SK-N-SH (cell line): ENCODE measurements around the gene AMMECR1. TPM values are rescaled to one million over a fixed set of nuclear protein-coding genes. Genes with fewer than 3 reads are reported as not detected.

Experiments used
- CTCF ChIA-PET: fragments of 300-600, 350-600 bp; formaldehyde crosslinking; extraction: SDS; loops from one replicate; lab custom pipeline; 2021; lab: Yijun Ruan, JAX
- POLR2A ChIA-PET: fragments of 350-600 bp; sonication (Branson Sonifier 250); formaldehyde crosslinking; extraction: SDS; loops from one replicate; lab custom pipeline; 2020; ENCODE audit warnings: antibody characterized with exemption, inconsistent platforms; lab: Yijun Ruan, JAX
- DNase-seq: peaks from one replicate; pipeline ENCODE4 v3.0.0; 2012
- H2AFZ ChIP-seq: fragments of 200-600 bp; sonication (generic); 2 replicates; pipeline ENCODE4 v1.8.1; 2016; ENCODE audit warnings: antibody characterized with exemption, mild to moderate bottlenecking, low read depth
- H3F3A ChIP-seq: fragments of 200-600 bp; sonication (generic); replicated peaks from 2 replicates; pipeline ENCODE3; 2016; ENCODE audit warnings: antibody characterized with exemption, mild to moderate bottlenecking; ENCODE audit not compliant: insufficient read depth
- H3K27ac ChIP-seq, 2 experiments: fragments of 200-500 bp in 1 of 2; fragments of 200-600 bp in 1 of 2; sonication (Bioruptor generic) in 1 of 2; sonication (generic), shearing (Covaris generic) in 1 of 2; 2 replicates each; pipeline versions ENCODE4 v1.5.1 to v1.6.1; 2014 to 2016; ENCODE audit warnings: low read depth in 2 of 2, inconsistent platforms in 1 of 2, low read length in 1 of 2, mild to moderate bottlenecking in 1 of 2, mixed read lengths in 1 of 2
- H3K27me3 ChIP-seq: fragments of 200-600 bp; sonication (generic), shearing (Covaris generic); 2 replicates; pipeline ENCODE4 v1.6.1; 2016; ENCODE audit warnings: mixed run types; ENCODE audit not compliant: insufficient read depth
- H3K36me3 ChIP-seq, 2 experiments: fragments of 200-500 bp in 1 of 2; fragments of 200-600 bp in 1 of 2; sonication (Bioruptor generic) in 1 of 2; sonication (generic) in 1 of 2; replicated peaks in 1 of 2; 2 replicates each; pipeline versions ENCODE3 to v1.5.1; 2014 to 2016; ENCODE audit warnings: low read length in 1 of 2, mild to moderate bottlenecking in 1 of 2; ENCODE audit not compliant: insufficient read depth in 2 of 2, control insufficient read depth in 1 of 2
- H3K4me1 ChIP-seq, 2 experiments: fragments of 200-500 bp in 1 of 2; fragments of 200-600 bp in 1 of 2; sonication (Bioruptor generic) in 1 of 2; sonication (generic), shearing (Covaris generic) in 1 of 2; 2 replicates each; pipeline versions ENCODE4 v1.5.1 to v1.6.1; 2014 to 2016; ENCODE audit warnings: low read depth in 1 of 2, low read length in 1 of 2, mixed run types in 1 of 2; ENCODE audit not compliant: insufficient read depth in 2 of 2, control insufficient read depth in 1 of 2
- H3K4me2 ChIP-seq: fragments of 200-600 bp; sonication (generic), shearing (Covaris generic); 2 replicates; pipeline ENCODE4 v1.6.1; 2017; ENCODE audit warnings: mixed run types
- H3K4me3 ChIP-seq, 2 experiments: fragments of 200-500 bp in 1 of 2; fragments of 200-600 bp in 1 of 2; sonication (Bioruptor generic) in 1 of 2; sonication (generic), shearing (Covaris generic) in 1 of 2; 2 replicates each; pipeline versions ENCODE4 v1.5.1 to v1.8.1; 2014 to 2016; ENCODE audit warnings: low read depth in 2 of 2, inconsistent platforms in 1 of 2, low read length in 1 of 2, mild to moderate bottlenecking in 1 of 2, mixed read lengths in 1 of 2, moderate library complexity in 1 of 2
- H3K79me2 ChIP-seq: fragments of 200-600 bp; sonication (generic); 2 replicates; pipeline ENCODE4 v1.8.1; 2017; ENCODE audit warnings: mild to moderate bottlenecking; ENCODE audit not compliant: insufficient read depth
- H3K9ac ChIP-seq: fragments of 200-600 bp; sonication (generic); 2 replicates; pipeline ENCODE4 v1.6.1; 2017; ENCODE audit warnings: mixed run types
- H3K9me2 ChIP-seq: fragments of 200-600 bp; sonication (generic); 2 replicates; pipeline ENCODE4 v1.6.1; 2017; ENCODE audit warnings: mixed run types
- H3K9me3 ChIP-seq: fragments of 200-600 bp; sonication (generic); 2 replicates; pipeline ENCODE4 v1.6.1; 2017; ENCODE audit warnings: mixed run types, mild to moderate bottlenecking, moderate library complexity
- H4K20me1 ChIP-seq: fragments of 200-600 bp; sonication (generic); 2 replicates; pipeline ENCODE4 v1.6.1; 2017; ENCODE audit warnings: mild to moderate bottlenecking, mixed run types; ENCODE audit not compliant: insufficient read depth
- EZH2phosphoT487 ChIP-seq: fragments of 200-600 bp; sonication (generic); IDR thresholded peaks from 2 replicates; pipeline ENCODE4 v1.6.1; 2017; ENCODE audit warnings: low read depth, mixed run types, mild to moderate bottlenecking, antibody characterized with exemption, moderate library complexity, borderline replicate concordance
- FOXJ3 ChIP-seq: sonication (generic); formaldehyde crosslinking; IDR thresholded peaks from 2 replicates; pipeline ENCODE4 v1.5.1; 2020; ENCODE audit warnings: mild to moderate bottlenecking, missing genetic modification reagents
- GABPA ChIP-seq: IDR thresholded peaks from 2 replicates; pipeline ENCODE4 v1.4.0; 2012; ENCODE audit warnings: low read depth, mild to moderate bottlenecking
- GATA2 ChIP-seq: sonication (generic); formaldehyde crosslinking; IDR thresholded peaks from 2 replicates; pipeline ENCODE4 v1.5.0; 2020; ENCODE audit warnings: mild to moderate bottlenecking, missing genetic modification reagents
- NRF1 ChIP-seq: IDR thresholded peaks from 2 replicates; pipeline ENCODE4 v1.6.1; 2012; ENCODE audit warnings: low read depth, mild to moderate bottlenecking, low read length
- POLR2AphosphoS5 ChIP-seq: IDR thresholded peaks from 2 replicates; pipeline ENCODE4 v1.6.1; 2012; ENCODE audit warnings: low read depth, low read length
- RAD21 ChIP-seq: IDR thresholded peaks from 2 replicates; pipeline ENCODE4 v1.6.1; 2012; ENCODE audit warnings: mild to moderate bottlenecking, low read length
- RFX5 ChIP-seq: IDR thresholded peaks from 2 replicates; pipeline ENCODE4 v1.6.1; 2012; ENCODE audit warnings: mild to moderate bottlenecking, improper control_type of control experiment, low read length
- RXRA ChIP-seq: IDR thresholded peaks from 2 replicates; pipeline ENCODE4 v1.4.0; 2012; ENCODE audit warnings: low read depth, mild to moderate bottlenecking, borderline replicate concordance
- SIN3A ChIP-seq: IDR thresholded peaks from 2 replicates; pipeline ENCODE4 v1.6.1; 2012; ENCODE audit warnings: low read depth, mild to moderate bottlenecking, low read length, moderate library complexity, borderline replicate concordance
- SMC3 ChIP-seq: IDR thresholded peaks from 2 replicates; pipeline ENCODE4 v1.6.1; 2012; ENCODE audit warnings: low read depth, low read length, improper control_type of control experiment
- TCF12 ChIP-seq: IDR thresholded peaks from 2 replicates; pipeline ENCODE4 v1.4.0; 2012
- TEAD4 ChIP-seq: IDR thresholded peaks from 2 replicates; pipeline ENCODE4 v1.4.0; 2012; ENCODE audit warnings: mild to moderate bottlenecking, borderline replicate concordance; ENCODE audit not compliant: insufficient read depth
- YY1 ChIP-seq: IDR thresholded peaks from 2 replicates; pipeline ENCODE4 v1.4.0; 2012; ENCODE audit warnings: low read depth, mild to moderate bottlenecking
- WGBS: methylation state at CpG from one replicate; pipeline ENCODE4 v1.1.6; 2017; ENCODE audit warnings: low lambda C conversion rate; 5-methylcytosine and 5-hydroxymethylcytosine counted together
- polyA plus RNA-seq, 3 experiments: library from polyadenylated mRNA; depleted of rRNA; stranded (reverse); fragments of >200 nt; gene quantifications; 2 replicates each; pipeline ENCODE4 v1.2.3, GENCODE V29; 2012
- TF ChIP-seq, protein P1 (sequence below): IDR thresholded peaks from 2 replicates; pipeline ENCODE4 v1.4.0; 2012; ENCODE audit warnings: low read depth, borderline replicate concordance
- TF ChIP-seq, protein P2 (sequence below): IDR thresholded peaks from 2 replicates; pipeline ENCODE4 v1.6.1; 2012; ENCODE audit warnings: mild to moderate bottlenecking, low read depth, low read length, moderate library complexity
- TF ChIP-seq, protein P3 (sequence below): IDR thresholded peaks from 2 replicates; pipeline ENCODE4; 2012
- TF ChIP-seq, protein P4 (sequence below): IDR thresholded peaks from 2 replicates; pipeline ENCODE4 v1.4.0; 2012; ENCODE audit warnings: low read depth, borderline replicate concordance

The AMMECR1 gene
- polyA plus RNA-seq, 1 of the 3 experiments (the other 2 are of a cell fraction) = 1.3 TPM

DNA sequence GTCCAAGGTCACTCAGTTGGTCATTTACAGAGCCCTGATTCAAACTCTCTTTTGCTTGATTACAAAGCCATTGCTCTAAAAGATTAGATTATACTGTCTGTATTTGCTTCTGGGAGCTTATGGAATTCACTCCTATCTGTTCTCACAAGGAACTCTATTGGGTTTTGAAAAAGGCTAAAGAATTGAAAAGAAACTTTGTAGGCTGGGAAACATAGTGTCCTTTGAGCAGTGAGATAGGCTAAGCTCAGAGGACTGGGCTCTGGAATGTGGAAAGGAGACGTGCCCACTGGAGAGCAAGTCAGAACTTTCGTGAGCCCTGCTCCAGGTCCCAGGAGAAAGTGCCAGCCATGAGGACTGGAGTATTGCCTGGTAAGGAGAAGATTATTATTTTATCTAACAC lies 40.7 kb upstream of the AMMECR1 start, which contains the start of gene RTL9:
Gene RTL9 (plus strand): TSS at position 301 of the 400 bp plus-strand sequence. CDS start 91,770 bp downstream, outside the sequence.
- no peaks in the 10 kb centered on the region for H3F3A ChIP-seq
- TF ChIP-seq, protein P1, sequence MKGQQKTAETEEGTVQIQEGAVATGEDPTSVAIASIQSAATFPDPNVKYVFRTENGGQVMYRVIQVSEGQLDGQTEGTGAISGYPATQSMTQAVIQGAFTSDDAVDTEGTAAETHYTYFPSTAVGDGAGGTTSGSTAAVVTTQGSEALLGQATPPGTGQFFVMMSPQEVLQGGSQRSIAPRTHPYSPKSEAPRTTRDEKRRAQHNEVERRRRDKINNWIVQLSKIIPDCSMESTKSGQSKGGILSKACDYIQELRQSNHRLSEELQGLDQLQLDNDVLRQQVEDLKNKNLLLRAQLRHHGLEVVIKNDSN = no peak
- no peak for TF ChIP-seq TCF12
- TF ChIP-seq GATA2 (CRISPR knock-in tag) = no peak
- no peak for TF ChIP-seq SIN3A
- TF ChIP-seq, protein P2, sequence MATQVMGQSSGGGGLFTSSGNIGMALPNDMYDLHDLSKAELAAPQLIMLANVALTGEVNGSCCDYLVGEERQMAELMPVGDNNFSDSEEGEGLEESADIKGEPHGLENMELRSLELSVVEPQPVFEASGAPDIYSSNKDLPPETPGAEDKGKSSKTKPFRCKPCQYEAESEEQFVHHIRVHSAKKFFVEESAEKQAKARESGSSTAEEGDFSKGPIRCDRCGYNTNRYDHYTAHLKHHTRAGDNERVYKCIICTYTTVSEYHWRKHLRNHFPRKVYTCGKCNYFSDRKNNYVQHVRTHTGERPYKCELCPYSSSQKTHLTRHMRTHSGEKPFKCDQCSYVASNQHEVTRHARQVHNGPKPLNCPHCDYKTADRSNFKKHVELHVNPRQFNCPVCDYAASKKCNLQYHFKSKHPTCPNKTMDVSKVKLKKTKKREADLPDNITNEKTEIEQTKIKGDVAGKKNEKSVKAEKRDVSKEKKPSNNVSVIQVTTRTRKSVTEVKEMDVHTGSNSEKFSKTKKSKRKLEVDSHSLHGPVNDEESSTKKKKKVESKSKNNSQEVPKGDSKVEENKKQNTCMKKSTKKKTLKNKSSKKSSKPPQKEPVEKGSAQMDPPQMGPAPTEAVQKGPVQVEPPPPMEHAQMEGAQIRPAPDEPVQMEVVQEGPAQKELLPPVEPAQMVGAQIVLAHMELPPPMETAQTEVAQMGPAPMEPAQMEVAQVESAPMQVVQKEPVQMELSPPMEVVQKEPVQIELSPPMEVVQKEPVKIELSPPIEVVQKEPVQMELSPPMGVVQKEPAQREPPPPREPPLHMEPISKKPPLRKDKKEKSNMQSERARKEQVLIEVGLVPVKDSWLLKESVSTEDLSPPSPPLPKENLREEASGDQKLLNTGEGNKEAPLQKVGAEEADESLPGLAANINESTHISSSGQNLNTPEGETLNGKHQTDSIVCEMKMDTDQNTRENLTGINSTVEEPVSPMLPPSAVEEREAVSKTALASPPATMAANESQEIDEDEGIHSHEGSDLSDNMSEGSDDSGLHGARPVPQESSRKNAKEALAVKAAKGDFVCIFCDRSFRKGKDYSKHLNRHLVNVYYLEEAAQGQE = no peak
- no peak for TF ChIP-seq SMC3
- TF ChIP-seq NRF1 = no peak
- TF ChIP-seq RFX5 = no peak
- TF ChIP-seq RXRA = no peak
- TF ChIP-seq, protein P3, sequence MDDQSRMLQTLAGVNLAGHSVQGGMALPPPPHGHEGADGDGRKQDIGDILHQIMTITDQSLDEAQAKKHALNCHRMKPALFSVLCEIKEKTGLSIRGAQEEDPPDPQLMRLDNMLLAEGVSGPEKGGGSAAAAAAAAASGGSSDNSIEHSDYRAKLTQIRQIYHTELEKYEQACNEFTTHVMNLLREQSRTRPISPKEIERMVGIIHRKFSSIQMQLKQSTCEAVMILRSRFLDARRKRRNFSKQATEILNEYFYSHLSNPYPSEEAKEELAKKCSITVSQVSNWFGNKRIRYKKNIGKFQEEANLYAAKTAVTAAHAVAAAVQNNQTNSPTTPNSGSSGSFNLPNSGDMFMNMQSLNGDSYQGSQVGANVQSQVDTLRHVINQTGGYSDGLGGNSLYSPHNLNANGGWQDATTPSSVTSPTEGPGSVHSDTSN = no peak
- TF ChIP-seq GABPA = no peak
- no peaks in the 10 kb centered on the region for H3K4me1 ChIP-seq
- H3K9ac ChIP-seq = no peak within 1 kb of the TSS
- no peaks in the 10 kb centered on the region for H3K27me3 ChIP-seq
- ChIA-PET POLR2A (no interaction called here), CTCF (interaction anchor here (0.7 kb wide), 1 partner anchor 17 kb away, joined by 3 read pairs; no protein-coding TSS in a partner anchor)
- H3K4me2 ChIP-seq = no peak within 1 kb of the TSS
- DNase-seq = no peak
- H3K27ac ChIP-seq = no peak within 1 kb of the TSS
- H3K4me3 ChIP-seq = no peak within 1 kb of the TSS
- H3K9me2 ChIP-seq = no peaks in the 10 kb centered on the region
- no peak within 1 kb of the TSS for H2AFZ ChIP-seq
- H3K36me3 ChIP-seq = no peaks in the 10 kb centered on the region
- WGBS = 36% methylated on average over 2 of the region's 2 CpGs
- H3K79me2 ChIP-seq = no peaks in the 10 kb centered on the region
- no peaks in the 10 kb centered on the region for H4K20me1 ChIP-seq
- no peaks in the 10 kb centered on the region for H3K9me3 ChIP-seq

DNA sequence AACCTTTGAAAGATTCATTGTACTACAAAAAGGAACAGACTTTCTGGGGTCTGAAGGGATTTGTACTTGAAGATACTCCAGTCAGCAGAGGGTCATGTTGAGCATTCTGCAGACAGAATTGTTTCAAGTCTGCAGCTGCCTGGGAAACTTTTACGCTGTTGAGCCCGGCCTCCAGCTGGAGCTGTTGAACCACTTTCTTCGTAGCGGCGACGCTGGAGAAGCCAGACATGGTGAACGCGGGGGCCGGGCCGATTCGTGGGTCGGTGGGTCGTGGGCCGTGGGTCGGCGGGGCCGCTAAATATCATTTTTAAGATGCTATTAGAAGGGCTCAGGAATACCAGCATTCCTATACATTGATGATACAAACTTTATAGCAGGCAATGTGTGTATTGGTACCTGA lies 28.8 kb upstream of the AMMECR1 start:
- POLR2A ChIA-PET = no interaction called here
- TF ChIP-seq POLR2AphosphoS5 = no peak
- TF ChIP-seq NRF1 = no peak
- TF ChIP-seq EZH2phosphoT487 = no peak
- TF ChIP-seq TEAD4 = no peak
- no peak for TF ChIP-seq RAD21
- no peak for TF ChIP-seq RXRA
- TF ChIP-seq FOXJ3 (CRISPR knock-in tag) = no peak
- no peak for TF ChIP-seq RFX5
- TF ChIP-seq, protein P1 = no peak
- TF ChIP-seq, protein P4, sequence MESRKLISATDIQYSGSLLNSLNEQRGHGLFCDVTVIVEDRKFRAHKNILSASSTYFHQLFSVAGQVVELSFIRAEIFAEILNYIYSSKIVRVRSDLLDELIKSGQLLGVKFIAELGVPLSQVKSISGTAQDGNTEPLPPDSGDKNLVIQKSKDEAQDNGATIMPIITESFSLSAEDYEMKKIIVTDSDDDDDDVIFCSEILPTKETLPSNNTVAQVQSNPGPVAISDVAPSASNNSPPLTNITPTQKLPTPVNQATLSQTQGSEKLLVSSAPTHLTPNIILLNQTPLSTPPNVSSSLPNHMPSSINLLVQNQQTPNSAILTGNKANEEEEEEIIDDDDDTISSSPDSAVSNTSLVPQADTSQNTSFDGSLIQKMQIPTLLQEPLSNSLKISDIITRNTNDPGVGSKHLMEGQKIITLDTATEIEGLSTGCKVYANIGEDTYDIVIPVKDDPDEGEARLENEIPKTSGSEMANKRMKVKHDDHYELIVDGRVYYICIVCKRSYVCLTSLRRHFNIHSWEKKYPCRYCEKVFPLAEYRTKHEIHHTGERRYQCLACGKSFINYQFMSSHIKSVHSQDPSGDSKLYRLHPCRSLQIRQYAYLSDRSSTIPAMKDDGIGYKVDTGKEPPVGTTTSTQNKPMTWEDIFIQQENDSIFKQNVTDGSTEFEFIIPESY = no peak
- no peak for TF ChIP-seq YY1

More for the DNA sequence above, 28.8 kb upstream of the AMMECR1 start:
- no peak overlapping the region for H3K27ac ChIP-seq
- H3K79me2 ChIP-seq = no peaks in the 10 kb centered on the region
- H3K4me1 ChIP-seq = no peaks in the 10 kb centered on the region
- H3K9me3 ChIP-seq = no peaks in the 10 kb centered on the region
- H3K9ac ChIP-seq = no peak overlapping the region
- no peak overlapping the region for H3K4me2 ChIP-seq
- H3K27me3 ChIP-seq = no peaks in the 10 kb centered on the region
- WGBS = 70% methylated on average over 12 of the region's 17 CpGs
- CTCF ChIA-PET = no interaction called here
- H2AFZ ChIP-seq = no peak overlapping the region
- H3F3A ChIP-seq = no peaks in the 10 kb centered on the region
- no peak for DNase-seq
- H3K9me2 ChIP-seq = no peaks in the 10 kb centered on the region
- no peaks in the 10 kb centered on the region for H4K20me1 ChIP-seq
- no peak overlapping the region for H3K4me3 ChIP-seq
- no peaks in the 10 kb centered on the region for H3K36me3 ChIP-seq
